K562 (cell line): ENCODE measurements around the gene SLFN14. TPM values are rescaled to one million over a fixed set of nuclear protein-coding genes. Genes with fewer than 3 reads are reported as not detected.

Experiments
- ATAC-seq: fragments of 200-7000 bp; cut with Tn5 transposase; 3 replicates; pipeline ENCODE4 v1.9.1; 2020; ENCODE audit warnings: moderate library complexity
- BruUV-seq: library from RNA; stranded (reverse); fragments of 400-500 nt; replicated peaks from 2 replicates; lab custom pipeline; 2021; lab: Mats Ljungman, UMichigan
- CTCF ChIA-PET: fragments of 300-600 bp; formaldehyde crosslinking; extraction: SDS; loops from one replicate; lab custom pipeline; 2021; ENCODE audit warnings: low intra/inter-chr PET ratio; lab: Yijun Ruan, JAX
- POLR2A ChIA-PET: fragments of 300-600, 350-650 bp; sonication (Branson Sonifier 250); formaldehyde crosslinking; extraction: SDS; loops from one replicate; lab custom pipeline; 2021; ENCODE audit warnings: antibody characterized with exemption, inconsistent platforms; lab: Yijun Ruan, JAX
- DNase-seq, 4 experiments: peaks; one replicate each; pipeline versions ENCODE4 v3.0.0 to v3.0.0-alpha.2; 2011 to 2018; ENCODE audit warnings: low spot score in 3 of 4, mixed read lengths in 3 of 4; ENCODE audit errors: extremely low read depth in 1 of 4
- FAIRE-seq: peaks from 2 replicates; lab custom pipeline; 2011; peaks lifted over from hg19 to GRCh38; lab: Jason Lieb, UNC
- H2AFZ ChIP-seq: 2 replicates; pipeline ENCODE4 v1.6.0; 2011; ENCODE audit warnings: low read depth, low read length, control low read depth, inconsistent platforms
- H3K27ac ChIP-seq: fragments of 200-600 bp; 3 replicates; pipeline ENCODE4 v1.8.0; 2011; ENCODE audit warnings: low read depth, mild to moderate bottlenecking, control low read depth, inconsistent platforms, low read length, moderate library complexity, mixed read lengths; ENCODE audit errors: extremely low read depth
- H3K27me3 ChIP-seq, 2 experiments: fragments of 300-600 bp in 1 of 2; 2 replicates in 1 of 2; 3 replicates in 1 of 2; pipeline versions ENCODE4 v1.6.0 to v1.8.0; 2011; ENCODE audit warnings: inconsistent platforms in 2 of 2, low read length in 2 of 2, mild to moderate bottlenecking in 1 of 2, mixed read lengths in 1 of 2, moderate library complexity in 1 of 2; ENCODE audit not compliant: control insufficient read depth in 2 of 2, insufficient read depth in 2 of 2
- H3K36me3 ChIP-seq: fragments of 300-600 bp; 3 replicates; pipeline ENCODE4 v1.8.0; 2011; ENCODE audit warnings: mild to moderate bottlenecking, low read length, inconsistent platforms; ENCODE audit not compliant: control insufficient read depth, insufficient read depth
- H3K4me1 ChIP-seq, 2 experiments: fragments of 200-600 bp in 1 of 2; replicated peaks in 1 of 2; 2 replicates in 1 of 2; 3 replicates in 1 of 2; pipeline versions ENCODE4 v1.5.1 to v1.8.0; 2011; ENCODE audit warnings: inconsistent platforms in 2 of 2, low read length in 2 of 2, mild to moderate bottlenecking in 1 of 2, mixed read lengths in 1 of 2, moderate library complexity in 1 of 2; ENCODE audit not compliant: control insufficient read depth in 2 of 2, insufficient read depth in 2 of 2
- H3K4me2 ChIP-seq: 2 replicates; pipeline ENCODE4 v1.6.1; 2011; ENCODE audit warnings: low read length, control low read depth, inconsistent platforms, mixed read lengths; ENCODE audit not compliant: insufficient read depth
- H3K4me3 ChIP-seq: fragments of 200-600 bp; sonication (generic), shearing (Covaris generic); 2 replicates; pipeline ENCODE4 v1.5.1; 2016; ENCODE audit warnings: control low read depth, inconsistent platforms
- H3K79me2 ChIP-seq: fragments of 200-600 bp; 3 replicates; pipeline ENCODE4 v1.8.0; 2011; ENCODE audit warnings: low read length, inconsistent platforms; ENCODE audit not compliant: control insufficient read depth, insufficient read depth
- H3K9ac ChIP-seq, 2 experiments: 2 replicates each; pipeline versions ENCODE4 v1.6.0 to v1.6.1; 2011; ENCODE audit warnings: low read depth in 2 of 2, low read length in 2 of 2, control low read depth in 1 of 2, inconsistent platforms in 1 of 2, mild to moderate bottlenecking in 1 of 2, mixed read lengths in 1 of 2; ENCODE audit not compliant: insufficient read depth in 1 of 2
- H3K9me1 ChIP-seq: one replicate; pipeline ENCODE4 v1.6.0; 2011; ENCODE audit warnings: inconsistent platforms, mild to moderate bottlenecking, low read length, moderate library complexity; ENCODE audit not compliant: control insufficient read depth, insufficient read depth
- H3K9me3 ChIP-seq: replicated peaks from 2 replicates; pipeline ENCODE4 v1.5.1; 2011; ENCODE audit warnings: low read depth, low read length, inconsistent platforms; ENCODE audit not compliant: control insufficient read depth, insufficient read depth
- H4K20me1 ChIP-seq: replicated peaks from 2 replicates; pipeline ENCODE4 v1.6.1; 2011; ENCODE audit warnings: low read length, inconsistent platforms, mixed read lengths; ENCODE audit not compliant: control insufficient read depth, insufficient read depth
- E2F1 ChIP-seq: sonication (generic); formaldehyde crosslinking; IDR thresholded peaks from 2 replicates; pipeline ENCODE4 v1.8.1; 2023; ENCODE audit warnings: mild to moderate bottlenecking, missing genetic modification reagents, moderate library complexity
- MCM2 ChIP-seq: fragments of 450-650 bp; IDR thresholded peaks from 2 replicates; pipeline ENCODE4 v1.6.1; 2017; ENCODE audit warnings: low read depth, mild to moderate bottlenecking
- NBN ChIP-seq: fragments of 450-650 bp; IDR thresholded peaks from 2 replicates; pipeline ENCODE4 v1.6.1; 2016; ENCODE audit warnings: low read depth, mild to moderate bottlenecking
- NKRF ChIP-seq: fragments of 450-650 bp; IDR thresholded peaks from 2 replicates; pipeline ENCODE4 v1.6.1; 2016; ENCODE audit warnings: borderline replicate concordance
- PKNOX1 ChIP-seq: fragments of 450-650 bp; IDR thresholded peaks from 2 replicates; pipeline ENCODE4 v1.6.1; 2016
- POLR2B ChIP-seq: fragments of 450-650 bp; IDR thresholded peaks from 2 replicates; pipeline ENCODE4 v1.6.1; 2018; ENCODE audit warnings: low read depth; ENCODE audit not compliant: partially characterized antibody
- POLR2G ChIP-seq: fragments of 200-400 bp; formaldehyde crosslinking; IDR thresholded peaks from 2 replicates; pipeline ENCODE4 v1.6.1; 2017; ENCODE audit warnings: low read depth, mild to moderate bottlenecking, antibody characterized with exemption, low read length, moderate library complexity
- PRPF4 ChIP-seq: fragments of 200-400 bp; formaldehyde crosslinking; IDR thresholded peaks from one replicate; pipeline ENCODE4 v1.6.1; 2017; ENCODE audit warnings: low read length, low read depth, mild to moderate bottlenecking; ENCODE audit not compliant: insufficient read depth, poor library complexity, severe bottlenecking
- SIN3B ChIP-seq: fragments of 450-650 bp; IDR thresholded peaks from 2 replicates; pipeline ENCODE4 v1.6.1; 2017; ENCODE audit warnings: low read depth, mild to moderate bottlenecking, moderate library complexity
- SMARCE1 ChIP-seq: fragments of 450-650 bp; IDR thresholded peaks from 2 replicates; pipeline ENCODE4 v1.7.1; 2016; ENCODE audit warnings: mild to moderate bottlenecking
- SNIP1 ChIP-seq: fragments of 450-650 bp; IDR thresholded peaks from 2 replicates; pipeline ENCODE4 v1.7.1; 2017; ENCODE audit warnings: low read depth, mild to moderate bottlenecking
- ZFP1 ChIP-seq: fragments of 450-650 bp; formaldehyde crosslinking; IDR thresholded peaks from 2 replicates; pipeline ENCODE4 v1.4.0; 2020; ENCODE audit warnings: mild to moderate bottlenecking, mixed read lengths
- ZNF324 ChIP-seq: fragments of 250-450 bp; sonication (Bioruptor Pico); IDR thresholded peaks from 2 replicates; pipeline ENCODE4 v1.4.0; 2020; ENCODE audit warnings: mild to moderate bottlenecking
- ZNF398 ChIP-seq: fragments of 250-450 bp; sonication (Bioruptor Pico); IDR thresholded peaks from 2 replicates; pipeline ENCODE4 v1.8.0; 2021; ENCODE audit warnings: moderate library complexity, mild to moderate bottlenecking, inconsistent platforms
- ZNF431 ChIP-seq: sonication (generic); formaldehyde crosslinking; IDR thresholded peaks from 2 replicates; pipeline ENCODE4 v1.8.0; 2022; ENCODE audit warnings: mild to moderate bottlenecking, missing genetic modification reagents
- WGBS: fragments of 100-300 bp; shearing (Covaris generic); methylation state at CpG from one replicate; pipeline ENCODE4 v1.1.6; 2016; ENCODE audit warnings: low coverage, mixed read lengths; ENCODE audit not compliant: insufficient coverage; ENCODE audit errors: missing lambda C conversion rate; 5-methylcytosine and 5-hydroxymethylcytosine counted together
- in situ Hi-C: fragments of 300-500 bp; cut with MboI; formaldehyde crosslinking; loops from 4 replicates; pipeline ENCODE4 v1.15.0; 2018; ENCODE audit warnings: inconsistent platforms, mixed read lengths
- intact Hi-C: fragments of 100-400 bp; cut with micrococcal nuclease; formaldehyde crosslinking; loops from 2 replicates; pipeline ENCODE4 v1.14.2; 2022
- polyA plus RNA-seq, 8 experiments: library from polyadenylated mRNA; depleted of rRNA in 4 of 8; stranded (reverse) in 5 of 8; unstranded in 3 of 8; fragments of >200 nt; fragmentation: Nextera tagmentation in 2 of 8; fragmentation: Illumina TruSeq in 1 of 8; extraction: Ambion mirVana in 2 of 8; extraction: Trizol in 1 of 8; gene quantifications; 2 replicates each; pipeline versions ENCODE4 v1.2.1 to v1.2.3, GENCODE V29; 2011 to 2014; ENCODE audit warnings: inconsistent platforms in 1 of 8, missing spikeins in 1 of 8
- total RNA-seq, 7 experiments: library from RNA; depleted of rRNA in 6 of 7; stranded (reverse); fragments of >200 nt in 6 of 7; fragmentation: Illumina TruSeq in 2 of 7; extraction: Trizol in 2 of 7; gene quantifications; 2 replicates each; pipeline versions ENCODE4 v1.2.1 to v1.2.3, GENCODE V29; 2011 to 2021; ENCODE audit warnings: low replicate concordance in 1 of 7

The SLFN14 gene
- total and polyA plus RNA-seq, 9 of the 15 experiments (the other 6 are each of a cell fraction or from before 2014, with no cell fraction given) = 1.3 to 4.3 (median 3.1) TPM

DNA sequence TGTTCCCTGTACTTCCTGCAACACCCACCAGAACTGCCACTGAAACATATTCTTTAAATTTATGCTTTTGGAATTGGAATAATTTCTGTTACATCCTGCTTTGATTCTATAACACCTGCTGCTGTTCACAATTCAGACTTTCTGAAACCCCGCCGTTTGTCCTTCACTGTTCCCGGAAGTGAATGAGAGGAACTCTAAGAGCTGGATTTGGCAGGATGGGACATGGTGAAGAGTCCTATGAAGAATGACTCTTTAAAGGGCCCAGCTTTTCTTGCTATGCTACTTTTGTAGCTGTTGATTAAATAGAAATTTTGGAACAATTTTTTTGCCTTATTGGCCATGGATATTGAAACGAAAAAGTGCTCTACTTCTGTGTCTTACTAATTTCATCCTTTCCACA, 35.5 kb upstream of the SLFN14 start (continued):
- no peak for TF ChIP-seq POLR2B
- TF ChIP-seq PKNOX1 = no peak
- TF ChIP-seq ZFP1 = no peak
- TF ChIP-seq ZNF324 (CRISPR knock-in tag) = no peak
- TF ChIP-seq SMARCE1 = no peak
- no peak for TF ChIP-seq MCM2
- no peak for TF ChIP-seq SIN3B

GRCh38 chr17:35588196-35588920, 27.7 kb upstream of the SLFN14 start:
- H3K79me2 ChIP-seq = peaks cover 62% of the 10 kb centered on the region
- H3K4me2 ChIP-seq = peak overlapping the region; percentile 94
- ATAC-seq (peak; percentile 57), DNase-seq (peak in 2 of 4 experiments; percentile 49 to 73), FAIRE-seq (peak; percentile 73)
- intact Hi-C loops = loop anchor here (2.0 kb wide), 1 partner anchor 28 kb away; the partner anchor contains the start of gene SLFN14
- BruUV-seq = no TSS peak
- POLR2A ChIA-PET = interaction anchor here (0.8 to 7.5 kb wide), 12 partner anchors 10 to 221 kb away, joined by 3 to 132 read pairs (median 5); partner anchors contain the start of genes PEX12, SLFN14 and TAF15
- H3K9me1 ChIP-seq = no peaks in the 10 kb centered on the region
- 0% methylated on average over 12 of the region's 12 CpGs for WGBS
- peaks cover 8 to 9% of the 10 kb centered on the region in 2 experiments; a peak in 4 of 5 replicates for H3K4me1 ChIP-seq
- peak overlapping the region; percentile 87 to 97 for H3K9ac ChIP-seq
- H3K27me3 ChIP-seq = no peaks in the 10 kb centered on the region
- H3K9me3 ChIP-seq = no peaks in the 10 kb centered on the region
- H2AFZ ChIP-seq = no peak overlapping the region
- CTCF ChIA-PET = interaction anchor here (0.6 kb wide), 1 partner anchor 489 kb away, joined by 3 read pairs; no protein-coding TSS in a partner anchor
- in situ Hi-C loops = no loop called here
- H4K20me1 ChIP-seq = no peaks in the 10 kb centered on the region
- H3K4me3 ChIP-seq = peak overlapping the region; percentile 83
- peaks cover 24% of the 10 kb centered on the region; the same call in 2 of the 3 replicates for H3K36me3 ChIP-seq
- H3K27ac ChIP-seq = peak overlapping the region; percentile 99
- no peak for TF ChIP-seq NBN
- no peak for TF ChIP-seq ZNF398 (CRISPR knock-in tag)
- no peak for TF ChIP-seq PRPF4
- no peak for TF ChIP-seq SNIP1
- TF ChIP-seq E2F1 (CRISPR knock-in tag) = no peak
- TF ChIP-seq ZNF431 (CRISPR knock-in tag) = no peak
- no peak for TF ChIP-seq POLR2G
- 0 out of 2 replicates have a peak, but pooled peaks have one; percentile 16 for TF ChIP-seq NKRF
